B cell (primary cell): ENCODE results near the gene CORO2B.

Experiments used
- CTCF ChIP-seq: fragments of 200-600 bp; IDR thresholded peaks from one replicate; pipeline ENCODE4 v1.8.0; 2022; ENCODE audit warnings: antibody characterized with exemption, mild to moderate bottlenecking
- EZH2 ChIP-seq: IDR thresholded peaks from 2 replicates; pipeline ENCODE4 v1.6.1; 2012; ENCODE audit warnings: borderline replicate concordance, low read depth, mild to moderate bottlenecking, moderate library complexity, low read length; ENCODE audit not compliant: insufficient read depth, poor library complexity, severe bottlenecking

GRCh38 chr15:68713874-68714273, 135.1 kb downstream of the CORO2B start:
- TF ChIP-seq CTCF (no peak), EZH2 (no peak)
